IPS DF 6.9 (cell line): ENCODE results near the gene TRAPPC2L.

Experiments used
- DNase-seq: peaks from one replicate; pipeline ENCODE4 v3.0.0-alpha.2; 2013; ENCODE audit warnings: low read depth, low spot score
- H3K27ac ChIP-seq: one replicate; pipeline ENCODE4 v1.5.1; 2013; ENCODE audit warnings: low read length, control low read depth
- H3K27me3 ChIP-seq: 2 replicates; pipeline ENCODE4 v1.6.1; 2013; ENCODE audit warnings: mild to moderate bottlenecking, low read length; ENCODE audit not compliant: control insufficient read depth, insufficient read depth
- H3K36me3 ChIP-seq: 2 replicates; pipeline ENCODE4 v1.6.1; 2013; ENCODE audit warnings: low read length; ENCODE audit not compliant: control insufficient read depth, insufficient read depth
- H3K4me1 ChIP-seq: 2 replicates; pipeline ENCODE4 v1.6.1; 2013; ENCODE audit warnings: low read length; ENCODE audit not compliant: control insufficient read depth, insufficient read depth
- H3K4me3 ChIP-seq: 2 replicates; pipeline ENCODE4 v1.5.1; 2013; ENCODE audit warnings: mild to moderate bottlenecking, low read length
- H3K9me3 ChIP-seq: 2 replicates; pipeline ENCODE4 v1.6.1; 2013; ENCODE audit warnings: low read length, inconsistent platforms; ENCODE audit not compliant: control insufficient read depth, insufficient read depth
- WGBS: extraction: QIAGEN DNeasy Blood & Tissue Kit; methylation state at CpG from one replicate; pipeline ENCODE4 v1.1.7; 2013; ENCODE audit warnings: mixed read lengths, missing lambda C conversion rate; ENCODE audit not compliant: insufficient read length, insufficient coverage; 5-methylcytosine and 5-hydroxymethylcytosine counted together

Gene TRAPPC2L

DNA sequence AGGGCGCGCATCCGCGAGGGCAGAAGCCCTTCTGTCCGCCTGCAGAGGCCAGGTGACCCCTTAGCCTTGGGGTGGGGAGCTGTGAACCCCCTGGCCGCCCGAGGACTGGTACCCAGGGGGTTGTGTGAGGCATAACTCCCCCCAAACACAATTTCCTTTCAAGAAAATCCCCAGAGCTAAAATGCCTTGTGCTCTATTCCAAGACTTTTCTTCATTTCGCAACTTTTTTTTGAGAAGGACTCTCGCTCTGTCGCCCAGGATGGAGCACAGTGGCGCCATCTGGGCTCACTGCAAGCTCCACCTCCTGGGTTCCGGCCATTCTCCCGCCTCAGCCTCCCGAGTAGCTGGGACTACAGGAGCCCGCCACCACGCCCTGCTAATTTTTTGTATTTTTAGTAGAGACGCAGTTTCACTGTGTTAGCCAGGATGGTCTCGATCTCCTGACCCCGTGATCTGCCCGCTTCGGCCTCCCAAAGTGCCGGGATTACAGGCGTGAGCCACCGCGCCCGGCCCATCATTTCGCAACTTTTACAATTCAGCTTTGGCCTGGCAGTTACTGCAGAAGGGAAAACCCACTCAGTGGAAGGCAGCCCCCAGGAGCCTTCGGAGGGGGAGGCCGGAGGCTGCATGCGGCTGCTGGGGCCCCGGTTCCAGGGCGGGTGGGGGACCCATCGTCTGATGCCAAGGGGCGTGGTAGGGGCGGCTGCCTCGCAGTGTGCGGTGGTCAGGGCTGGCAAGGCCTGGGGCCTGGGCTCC lies 44.2 kb upstream of the TRAPPC2L start:
- no peak overlapping the region for H3K27ac ChIP-seq
- H3K4me3 ChIP-seq = peak overlapping the region; percentile 78; the same call in 1 of the 2 replicates
- DNase-seq = no peak
- no peaks in the 10 kb centered on the region for H3K9me3 ChIP-seq
- no peaks in the 10 kb centered on the region for H3K27me3 ChIP-seq
- no CpG with 5 or more reads among the region's 37 CpGs for WGBS
- peaks cover 3% of the 10 kb centered on the region; the same call in 1 of the 2 replicates for H3K4me1 ChIP-seq
- peaks cover 20% of the 10 kb centered on the region for H3K36me3 ChIP-seq

DNA sequence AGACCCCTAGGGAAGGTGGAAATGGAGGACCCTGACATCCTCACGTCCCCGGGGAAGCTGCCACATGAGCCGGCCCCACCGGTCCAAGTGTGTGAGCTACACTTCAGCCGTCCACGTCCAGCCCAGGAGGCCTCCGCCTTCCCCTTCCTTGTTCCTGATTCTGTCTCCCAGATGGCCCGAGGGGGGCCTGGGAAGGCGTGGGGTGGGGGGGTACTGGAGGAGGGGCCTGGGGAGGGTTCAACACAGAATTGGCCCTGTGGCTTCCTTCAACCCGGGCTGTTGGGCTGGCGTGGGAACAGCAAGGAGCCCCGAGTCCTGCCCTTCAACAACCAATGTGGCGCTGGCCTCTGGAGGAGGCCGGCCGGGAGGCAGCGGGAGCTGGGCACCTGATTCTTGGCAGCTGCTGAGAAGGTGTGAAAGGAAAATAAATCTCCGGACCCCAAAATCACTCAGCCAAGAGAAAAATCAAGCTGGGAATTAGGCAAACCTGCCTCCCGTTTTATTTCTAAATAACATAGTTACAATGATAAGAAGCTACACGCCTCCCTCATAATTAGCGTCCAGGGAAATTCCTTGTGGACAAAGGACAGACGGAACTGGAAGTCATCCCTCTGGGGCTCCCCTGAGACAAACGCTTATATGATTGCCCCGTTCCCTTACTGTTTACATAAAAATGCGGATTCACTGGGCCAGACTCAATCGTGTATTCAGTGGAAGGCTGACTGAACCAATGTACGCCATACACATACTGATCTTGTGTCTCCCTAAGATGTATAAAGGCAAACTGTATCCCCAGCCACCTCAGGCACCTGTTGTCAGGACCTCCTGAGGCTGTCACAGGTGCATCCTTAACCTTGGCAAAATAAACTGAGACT lies 43.4 kb upstream of the TRAPPC2L start:
- no peak for DNase-seq
- Histone ChIP-seq H3K36me3 (peaks cover 14% of the 10 kb centered on the region), H3K27me3 (no peaks in the 10 kb centered on the region), H3K4me1 (peaks cover 3% of the 10 kb centered on the region; the same call in 1 of the 2 replicates), H3K9me3 (no peaks in the 10 kb centered on the region), H3K27ac (no peak overlapping the region), H3K4me3 (no peak overlapping the region)
- no CpG with 5 or more reads among the region's 26 CpGs for WGBS

DNA sequence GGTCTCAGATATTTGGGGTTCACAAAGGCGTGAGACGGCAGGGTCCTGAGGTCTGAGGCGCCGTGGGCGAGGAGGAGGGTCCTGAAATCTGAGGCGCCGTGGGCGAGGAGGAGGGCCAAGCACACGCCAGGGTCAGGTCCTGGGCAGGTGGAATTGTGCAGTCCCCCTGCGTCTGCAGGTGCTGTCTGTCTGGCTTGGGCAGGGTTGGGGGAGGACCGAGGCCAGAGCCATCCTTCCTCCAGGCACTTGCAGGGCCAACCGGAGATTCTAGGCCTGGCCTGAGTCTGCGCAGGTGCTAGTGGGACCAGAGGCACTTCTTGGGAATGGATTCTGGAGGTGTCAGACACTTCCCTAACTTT lies 42.8 kb upstream of the TRAPPC2L start:
- Histone ChIP-seq H3K9me3 (no peaks in the 10 kb centered on the region), H3K4me1 (peaks cover 3% of the 10 kb centered on the region; the same call in 1 of the 2 replicates), H3K27ac (no peak overlapping the region), H3K27me3 (no peaks in the 10 kb centered on the region), H3K4me3 (no peak overlapping the region), H3K36me3 (peaks cover 11% of the 10 kb centered on the region)
- DNase-seq = no peak
- WGBS = no CpG with 5 or more reads among the region's 13 CpGs

DNA sequence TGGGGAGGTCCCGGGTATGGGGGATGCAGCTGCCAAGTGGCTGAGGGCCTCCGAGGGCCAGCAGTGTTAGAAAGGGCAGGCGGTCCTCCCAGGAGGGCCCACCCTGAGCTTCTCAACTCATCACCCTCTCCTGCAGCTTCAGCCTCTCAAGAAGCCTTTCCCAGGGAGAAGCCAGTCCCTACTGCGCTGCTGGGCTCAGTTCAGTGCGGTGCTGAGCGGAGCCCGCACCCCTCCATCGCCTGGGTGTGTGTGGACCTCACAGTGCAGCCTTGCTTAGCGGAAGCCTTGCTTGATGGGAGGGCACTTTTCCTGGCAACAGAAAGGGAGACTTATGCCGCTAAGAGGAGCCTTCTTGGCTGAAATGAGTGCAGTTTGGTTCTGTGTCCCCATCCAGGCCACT lies 41.7 kb upstream of the TRAPPC2L start:
- WGBS = no CpG with 5 or more reads among the region's 10 CpGs
- H3K27me3 ChIP-seq = no peaks in the 10 kb centered on the region
- H3K4me1 ChIP-seq = peaks cover under 1% of the 10 kb centered on the region; the same call in 1 of the 2 replicates
- no peaks in the 10 kb centered on the region; the same call in 1 of the 2 replicates for H3K36me3 ChIP-seq
- no peak overlapping the region for H3K27ac ChIP-seq
- H3K4me3 ChIP-seq = no peak overlapping the region
- no peak for DNase-seq
- H3K9me3 ChIP-seq = no peaks in the 10 kb centered on the region

DNA sequence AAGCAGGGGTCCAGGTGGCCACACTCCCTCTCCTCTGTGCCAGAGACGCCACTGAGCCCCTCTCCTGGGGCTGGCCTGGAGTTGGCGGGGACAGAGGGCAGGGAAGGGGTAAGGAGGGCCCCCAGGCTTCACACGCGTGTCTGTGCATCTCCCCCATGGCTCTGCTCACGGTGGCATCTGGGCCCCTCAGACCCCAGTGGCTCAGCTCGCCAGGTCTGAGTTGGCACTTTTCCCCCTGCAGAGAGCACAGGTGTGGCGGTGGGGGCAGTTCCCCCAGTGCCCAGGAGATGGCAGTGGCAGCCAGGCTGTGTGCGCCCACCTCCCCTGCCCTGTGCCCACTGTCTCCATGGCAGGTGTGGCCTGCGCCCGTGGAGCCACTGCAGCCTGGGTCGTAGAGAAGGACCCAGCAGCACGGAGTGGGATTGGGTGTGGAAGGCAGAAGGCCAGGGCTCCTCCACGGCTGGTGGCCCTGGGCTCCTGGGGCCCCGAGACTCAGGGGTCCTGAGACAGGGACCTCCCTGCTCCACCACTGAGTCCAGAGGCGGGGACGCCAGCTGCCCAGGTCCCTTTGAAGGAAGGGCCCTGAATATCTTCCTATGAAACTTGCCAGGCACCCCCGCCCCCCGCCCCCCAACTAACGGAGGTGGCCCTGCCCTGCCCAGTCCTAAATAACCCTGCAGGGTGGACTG lies 40.9 kb upstream of the TRAPPC2L start:
- WGBS = no CpG with 5 or more reads among the region's 19 CpGs
- no peaks in the 10 kb centered on the region for H3K4me1 ChIP-seq
- no peaks in the 10 kb centered on the region for H3K36me3 ChIP-seq
- no peaks in the 10 kb centered on the region for H3K9me3 ChIP-seq
- H3K27ac ChIP-seq = no peak overlapping the region
- H3K27me3 ChIP-seq = no peaks in the 10 kb centered on the region
- no peak overlapping the region for H3K4me3 ChIP-seq
- no peak for DNase-seq

DNA sequence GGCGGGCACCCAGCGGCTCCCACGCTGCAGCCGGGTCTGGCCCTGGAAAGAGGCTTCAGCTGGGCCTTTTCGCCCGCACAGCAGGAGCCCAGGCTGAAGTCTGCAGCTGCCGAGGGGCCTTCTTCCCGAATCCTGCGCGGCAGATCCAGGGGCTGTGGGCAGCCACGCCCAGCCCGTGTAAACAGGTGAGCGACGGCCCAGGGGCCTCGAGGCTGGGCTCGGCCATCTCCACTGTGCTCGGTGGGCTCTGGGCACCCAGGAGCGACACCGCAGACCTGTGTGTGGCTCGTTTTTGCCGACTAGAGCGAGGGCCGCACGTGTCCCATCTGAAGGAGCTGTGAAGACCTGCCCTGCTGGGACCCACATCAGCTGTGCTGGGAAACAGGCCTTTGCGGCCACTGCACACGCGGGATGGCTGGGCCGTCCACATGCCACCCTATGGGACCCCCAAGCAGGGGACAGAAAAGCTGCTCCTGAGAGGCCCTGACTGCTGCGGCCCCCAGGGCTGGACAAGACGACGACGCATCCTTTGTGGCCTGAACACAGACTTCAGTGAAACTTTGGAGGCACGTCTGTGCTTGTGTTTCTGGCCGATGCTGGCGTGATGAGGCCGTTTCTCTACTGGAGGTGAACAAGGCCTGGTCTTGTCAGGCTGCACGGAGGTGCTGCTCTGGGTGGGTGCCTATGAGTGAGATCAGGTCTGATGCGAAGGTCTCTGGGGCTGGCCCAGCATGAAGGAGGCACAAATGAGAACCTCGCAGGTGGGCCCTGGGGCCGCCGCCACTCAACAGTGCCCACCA lies 40.0 kb upstream of the TRAPPC2L start:
- Histone ChIP-seq H3K27ac (no peak overlapping the region), H3K9me3 (no peaks in the 10 kb centered on the region), H3K36me3 (no peaks in the 10 kb centered on the region; the same call in 1 of the 2 replicates), H3K4me1 (no peaks in the 10 kb centered on the region), H3K4me3 (no peak overlapping the region), H3K27me3 (no peaks in the 10 kb centered on the region)
- DNase-seq = no peak
- WGBS = no CpG with 5 or more reads among the region's 41 CpGs

DNA sequence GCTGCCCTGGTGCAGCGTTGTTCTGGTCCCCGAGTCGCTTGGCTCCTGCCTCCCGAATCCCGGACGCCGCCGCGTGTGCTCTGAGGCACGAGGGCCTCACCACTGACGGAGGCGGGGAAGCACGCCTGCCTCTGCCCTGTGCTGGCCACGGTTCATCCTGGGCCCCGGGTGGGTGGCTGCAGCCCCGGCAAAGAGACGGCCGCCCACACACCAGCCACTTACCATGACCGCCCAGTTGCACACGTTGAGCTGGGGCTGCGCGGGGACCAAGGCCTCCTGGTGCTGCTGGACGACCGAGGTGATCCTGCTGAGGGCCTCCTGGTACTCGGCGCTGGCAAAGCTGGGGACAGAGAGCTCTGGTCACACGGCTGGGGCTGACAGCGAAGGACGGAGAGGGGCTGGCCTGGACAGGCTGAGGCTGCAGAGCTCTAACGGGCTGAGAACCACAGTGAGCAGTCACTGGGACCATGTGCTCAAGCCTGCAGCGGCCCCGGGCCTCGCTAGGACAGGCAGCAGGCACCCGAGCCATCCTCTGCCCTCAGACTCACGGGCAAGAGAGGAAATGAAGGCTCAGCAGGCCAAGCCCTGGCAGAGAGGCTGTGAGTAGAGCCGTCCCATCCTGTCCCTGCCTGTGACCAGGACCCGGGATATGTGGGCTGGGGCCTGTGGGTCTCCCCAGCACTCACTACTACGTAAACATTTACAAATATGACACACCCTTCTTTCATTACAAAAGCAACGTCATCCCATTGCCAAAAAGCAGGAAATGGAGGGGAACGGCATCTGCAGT lies 38.9 kb upstream of the TRAPPC2L start:
- Histone ChIP-seq H3K4me1 (no peaks in the 10 kb centered on the region), H3K36me3 (no peaks in the 10 kb centered on the region; the same call in 1 of the 2 replicates), H3K27me3 (no peaks in the 10 kb centered on the region), H3K9me3 (no peaks in the 10 kb centered on the region), H3K4me3 (no peak overlapping the region), H3K27ac (no peak overlapping the region)
- DNase-seq = no peak
- WGBS = no CpG with 5 or more reads among the region's 40 CpGs

DNA sequence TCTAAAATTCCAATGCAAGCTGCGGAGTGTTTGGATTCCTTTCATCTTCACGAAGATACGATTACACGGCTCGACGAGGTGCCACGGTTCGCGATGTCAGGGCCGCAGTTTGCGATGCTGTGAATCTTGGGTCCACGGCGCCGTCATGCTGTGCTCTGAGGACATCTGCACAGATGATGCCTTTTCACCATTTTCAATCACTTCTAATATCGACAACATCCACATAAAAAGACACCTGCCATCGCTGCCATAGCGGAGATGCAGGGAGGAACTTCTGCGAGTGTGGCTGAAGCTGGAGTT lies 38.4 kb upstream of the TRAPPC2L start:
- no peaks in the 10 kb centered on the region for H3K4me1 ChIP-seq
- H3K27me3 ChIP-seq = no peaks in the 10 kb centered on the region
- H3K4me3 ChIP-seq = no peak overlapping the region
- DNase-seq = no peak
- no peaks in the 10 kb centered on the region; the same call in 1 of the 2 replicates for H3K36me3 ChIP-seq
- no CpG with 5 or more reads among the region's 18 CpGs for WGBS
- no peaks in the 10 kb centered on the region for H3K9me3 ChIP-seq
- no peak overlapping the region for H3K27ac ChIP-seq

DNA sequence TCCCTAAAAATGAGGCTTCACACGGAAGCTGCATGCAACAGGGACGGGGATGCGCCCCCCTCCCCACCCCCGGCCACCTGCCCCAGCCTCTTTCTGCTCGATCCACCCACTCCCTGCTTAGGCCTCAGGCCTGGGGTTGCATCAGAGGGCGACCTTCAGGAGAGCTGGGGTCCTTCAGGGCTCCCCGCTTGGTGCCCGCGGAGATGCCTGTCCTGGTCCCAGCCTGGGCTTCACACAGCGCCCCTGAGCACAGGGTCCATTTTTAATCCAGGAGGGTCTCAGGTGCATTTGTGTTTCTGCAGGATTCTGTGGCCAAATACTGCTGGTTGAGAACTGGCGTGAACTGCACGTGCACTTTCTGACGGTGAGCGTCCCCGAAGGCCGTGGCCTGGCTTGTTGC lies 37.8 kb upstream of the TRAPPC2L start:
- Histone ChIP-seq H3K4me1 (no peaks in the 10 kb centered on the region), H3K9me3 (no peaks in the 10 kb centered on the region), H3K36me3 (no peaks in the 10 kb centered on the region; the same call in 1 of the 2 replicates), H3K27ac (no peak overlapping the region), H3K4me3 (no peak overlapping the region), H3K27me3 (no peaks in the 10 kb centered on the region)
- no peak for DNase-seq
- WGBS = no CpG with 5 or more reads among the region's 16 CpGs
